K562 (cell line): ENCODE data around the gene TOR1B. TPM values are rescaled to one million over a fixed set of nuclear protein-coding genes. Genes with fewer than 3 reads are reported as not detected.

Experiments used
- AFF1 ChIP-seq, 2 experiments: fragments of 450-650 bp; IDR thresholded peaks; 2 replicates each; pipeline ENCODE4 v1.6.1; 2018; ENCODE audit warnings: mild to moderate bottlenecking in 2 of 2, low read depth in 1 of 2; ENCODE audit not compliant: partially characterized antibody in 2 of 2
- CREB3 ChIP-seq: fragments of 450-650 bp; conservative IDR thresholded peaks from 2 replicates; pipeline ENCODE4 v1.6.1; 2016; ENCODE audit warnings: missing genetic modification characterization, low read depth, mild to moderate bottlenecking, missing compliant biosample characterization, moderate library complexity
- FOXA3 ChIP-seq, 2 experiments: fragments of 450-650 bp in 1 of 2; sonication (generic) in 1 of 2; formaldehyde crosslinking; IDR thresholded peaks in 1 of 2; conservative IDR thresholded peaks in 1 of 2; 2 replicates each; pipeline versions ENCODE4 v1.4.0 to v1.8.0; 2020 to 2022; ENCODE audit warnings: mild to moderate bottlenecking in 2 of 2, missing genetic modification reagents in 1 of 2
- GTF2E2 ChIP-seq: fragments of 200-800 bp; sonication (Bioruptor generic); IDR thresholded peaks from 2 replicates; pipeline ENCODE4 v1.6.1; 2016; ENCODE audit warnings: missing genetic modification characterization, missing compliant biosample characterization
- HMG20A ChIP-seq: fragments of 450-650 bp; formaldehyde crosslinking; conservative IDR thresholded peaks from 2 replicates; pipeline ENCODE4 v1.4.0; 2020; ENCODE audit warnings: mild to moderate bottlenecking, mixed read lengths
- IRF9 ChIP-seq: fragments of 450-650 bp; IDR thresholded peaks from 2 replicates; pipeline ENCODE4 v1.6.1; 2016; ENCODE audit warnings: missing biosample characterization, missing genetic modification characterization
- MITF ChIP-seq: IDR thresholded peaks from 2 replicates; pipeline ENCODE4 v1.6.1; 2014; ENCODE audit warnings: antibody characterized with exemption
- MXI1 ChIP-seq: IDR thresholded peaks from 2 replicates; pipeline ENCODE4 v1.6.1; 2011; ENCODE audit warnings: low read depth, mild to moderate bottlenecking, improper control_type of control experiment, low read length
- SMAD1 ChIP-seq: fragments of 150-350 bp; IDR thresholded peaks from 2 replicates; pipeline ENCODE4 v1.6.1; 2014; ENCODE audit warnings: low read length, low read depth; ENCODE audit not compliant: partially characterized antibody
- XRCC5 ChIP-seq: fragments of 200-400 bp; formaldehyde crosslinking; IDR thresholded peaks from 2 replicates; pipeline ENCODE4 v1.6.1; 2017; ENCODE audit warnings: low read depth, mild to moderate bottlenecking, low read length
- ZKSCAN1 ChIP-seq: fragments of 150-350 bp; IDR thresholded peaks from 2 replicates; pipeline ENCODE4 v1.6.1; 2016; ENCODE audit warnings: low read depth, low read length
- ZNF280B ChIP-seq: fragments of 250-450 bp; sonication (Bioruptor Pico); IDR thresholded peaks from 2 replicates; pipeline ENCODE4 v1.5.1; 2021; ENCODE audit warnings: mild to moderate bottlenecking
- ZNF766 ChIP-seq: fragments of 200-800 bp; sonication (Bioruptor generic); conservative IDR thresholded peaks from 2 replicates; pipeline ENCODE4 v1.6.1; 2016; ENCODE audit warnings: missing genetic modification characterization, missing compliant biosample characterization
- ZSCAN29 ChIP-seq: fragments of 450-650 bp; IDR thresholded peaks from 2 replicates; pipeline ENCODE4 v1.6.1; 2017
- polyA plus RNA-seq, 8 experiments: library from polyadenylated mRNA; depleted of rRNA in 4 of 8; stranded (reverse) in 5 of 8; unstranded in 3 of 8; fragments of >200 nt; fragmentation: Nextera tagmentation in 2 of 8; fragmentation: Illumina TruSeq in 1 of 8; extraction: Ambion mirVana in 2 of 8; extraction: Trizol in 1 of 8; gene quantifications; 2 replicates each; pipeline versions ENCODE4 v1.2.1 to v1.2.3, GENCODE V29; 2011 to 2014; ENCODE audit warnings: inconsistent platforms in 1 of 8, missing spikeins in 1 of 8
- total RNA-seq, 7 experiments: library from RNA; depleted of rRNA in 6 of 7; stranded (reverse); fragments of >200 nt in 6 of 7; fragmentation: Illumina TruSeq in 2 of 7; extraction: Trizol in 2 of 7; gene quantifications; 2 replicates each; pipeline versions ENCODE4 v1.2.1 to v1.2.3, GENCODE V29; 2011 to 2021; ENCODE audit warnings: low replicate concordance in 1 of 7
- TF ChIP-seq, protein P1 (sequence below): fragments of 450-650 bp; formaldehyde crosslinking; IDR thresholded peaks from 2 replicates; pipeline ENCODE4 v1.4.0; 2022; ENCODE audit warnings: missing genetic modification characterization

Gene TOR1B
- total and polyA plus RNA-seq, 9 of the 15 experiments (the other 6 are each of a cell fraction or from before 2014, with no cell fraction given), result 4.2 to 36.5 (median 24.6) TPM

DNA sequence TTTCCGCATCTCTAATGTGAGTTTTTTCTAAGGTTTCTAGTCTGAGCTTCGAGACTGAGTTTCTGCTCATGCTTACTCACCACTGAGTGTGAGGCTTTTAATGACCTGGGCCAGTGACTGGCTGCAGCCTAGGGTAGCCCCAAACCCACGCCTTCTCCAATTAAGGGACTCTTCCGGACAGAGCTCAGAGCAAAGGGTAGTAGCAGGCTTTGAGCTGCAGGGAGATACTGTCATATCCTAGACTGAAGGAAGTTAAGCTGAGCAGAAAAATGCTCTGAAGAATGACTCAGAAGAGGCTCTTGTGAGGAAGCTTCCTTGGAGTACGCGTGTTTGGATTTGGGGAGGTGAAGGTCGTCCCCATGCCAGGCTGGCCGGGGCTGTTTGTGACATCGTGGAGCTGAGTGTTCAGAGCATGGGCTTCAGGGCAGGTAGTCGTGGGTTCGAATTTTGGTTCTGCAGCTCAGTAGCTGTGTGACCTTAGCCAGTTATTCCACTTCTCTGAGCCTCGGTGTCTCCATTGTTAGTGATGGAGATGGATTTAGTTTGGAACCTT is 35.8 kb downstream of the TOR1B start (continued):
- TF ChIP-seq MXI1 (no peak), GTF2E2 (no peak), ZNF766 (no peak), ZSCAN29 (no peak), SMAD1 (no peak), CREB3 (tag) (no peak), AFF1 (IDR thresholded peaks at IDR 0.05; ENCODE audit: low read depth in 1 of 2, partially characterized antibody in 2 of 2) (no peak), ZKSCAN1 (no peak), XRCC5 (no peak), FOXA3 (CRISPR knock-in tag; conservative IDR thresholded peaks at IDR 0.05 in 1 of 2, IDR thresholded peaks at IDR 0.05 in 1 of 2) (no peak), MITF (no peak), HMG20A (CRISPR knock-in tag) (no peak), ZNF280B (CRISPR knock-in tag) (no peak), IRF9 (tag) (no peak)
- TF ChIP-seq, protein P1, sequence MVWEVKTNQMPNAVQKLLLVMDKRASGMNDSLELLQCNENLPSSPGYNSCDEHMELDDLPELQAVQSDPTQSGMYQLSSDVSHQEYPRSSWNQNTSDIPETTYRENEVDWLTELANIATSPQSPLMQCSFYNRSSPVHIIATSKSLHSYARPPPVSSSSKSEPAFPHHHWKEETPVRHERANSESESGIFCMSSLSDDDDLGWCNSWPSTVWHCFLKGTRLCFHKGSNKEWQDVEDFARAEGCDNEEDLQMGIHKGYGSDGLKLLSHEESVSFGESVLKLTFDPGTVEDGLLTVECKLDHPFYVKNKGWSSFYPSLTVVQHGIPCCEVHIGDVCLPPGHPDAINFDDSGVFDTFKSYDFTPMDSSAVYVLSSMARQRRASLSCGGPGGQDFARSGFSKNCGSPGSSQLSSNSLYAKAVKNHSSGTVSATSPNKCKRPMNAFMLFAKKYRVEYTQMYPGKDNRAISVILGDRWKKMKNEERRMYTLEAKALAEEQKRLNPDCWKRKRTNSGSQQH (CRISPR knock-in tag), result no peak
